ENCODE results near the gene KCNH6.

Gene KCNH6

GRCh38 chr17:63534816-63535455, 11.8 kb downstream of the KCNH6 start:
- DNase-seq (ENCODE audit: low read depth), result no peak

- no peak for DNase-seq (ENCODE audit: low read depth)
Measured at GRCh38 chr17:63535640-63536039, 12.5 kb downstream of the KCNH6 start.

DNA sequence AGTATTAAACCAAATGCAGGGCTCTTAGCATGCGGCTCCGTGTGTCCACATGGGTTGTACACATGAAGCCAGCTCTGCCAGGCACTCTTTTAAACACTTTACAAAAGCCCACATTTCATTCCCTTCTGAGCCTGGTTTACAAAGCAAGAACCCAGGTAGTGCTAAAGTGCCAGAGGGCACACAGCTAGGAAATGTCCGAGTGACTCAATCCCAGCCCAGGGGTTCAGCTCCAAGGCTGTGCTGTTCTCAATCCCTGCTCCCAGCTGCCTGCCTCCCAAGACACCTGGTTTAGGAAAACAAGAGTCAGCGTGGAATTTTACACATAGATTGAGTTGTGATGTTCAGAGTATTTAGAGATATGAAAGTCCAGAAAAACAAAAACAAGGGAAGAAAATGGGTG, 13.8 kb downstream of the KCNH6 start:
- peak; percentile 66 for DNase-seq (ENCODE audit: low read depth)

GRCh38 chr17:63537991-63538692, 15.0 kb downstream of the KCNH6 start:
- no peak for DNase-seq (ENCODE audit: low read depth)

GRCh38 chr17:63538693-63539595, 15.8 kb downstream of the KCNH6 start:
- DNase-seq (ENCODE audit: low read depth), result no peak

DNA sequence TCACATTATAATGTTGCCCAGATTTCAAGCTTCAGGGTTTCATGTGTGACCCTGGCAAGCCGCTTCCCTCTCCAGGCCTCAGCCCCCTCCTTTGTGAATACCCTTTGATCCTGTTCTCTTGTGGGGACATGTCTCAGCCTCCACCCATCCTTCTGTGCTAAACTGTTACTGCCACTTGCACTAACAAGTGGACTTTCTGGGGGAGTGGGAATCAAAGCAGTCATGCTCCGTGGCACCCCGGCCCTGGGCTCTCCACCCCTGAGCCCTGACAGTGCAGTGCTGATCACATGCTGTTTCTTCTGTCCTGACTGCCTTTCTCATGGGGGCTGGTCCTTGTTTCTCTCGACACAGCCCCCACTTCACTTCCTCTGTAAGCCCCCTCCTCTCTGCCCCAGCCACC, 17.4 kb downstream of the KCNH6 start:
- no peak for DNase-seq (ENCODE audit: low read depth)

DNA sequence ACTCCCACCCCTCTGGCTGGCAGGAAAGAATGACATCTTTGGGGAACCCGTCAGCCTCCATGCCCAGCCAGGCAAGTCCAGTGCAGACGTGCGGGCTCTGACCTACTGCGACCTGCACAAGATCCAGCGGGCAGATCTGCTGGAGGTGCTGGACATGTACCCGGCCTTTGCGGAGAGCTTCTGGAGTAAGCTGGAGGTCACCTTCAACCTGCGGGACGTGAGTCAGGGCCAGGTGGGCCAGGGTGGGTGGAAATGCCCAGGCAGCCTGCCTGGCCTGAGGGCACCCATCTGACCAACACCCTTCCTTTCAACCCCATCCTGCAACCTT, 19.0 kb downstream of the KCNH6 start:
- DNase-seq (ENCODE audit: low read depth), result no peak

GRCh38 chr17:63542942-63543821, 20.0 kb downstream of the KCNH6 start:
- DNase-seq (ENCODE audit: low read depth), result no peak

DNA sequence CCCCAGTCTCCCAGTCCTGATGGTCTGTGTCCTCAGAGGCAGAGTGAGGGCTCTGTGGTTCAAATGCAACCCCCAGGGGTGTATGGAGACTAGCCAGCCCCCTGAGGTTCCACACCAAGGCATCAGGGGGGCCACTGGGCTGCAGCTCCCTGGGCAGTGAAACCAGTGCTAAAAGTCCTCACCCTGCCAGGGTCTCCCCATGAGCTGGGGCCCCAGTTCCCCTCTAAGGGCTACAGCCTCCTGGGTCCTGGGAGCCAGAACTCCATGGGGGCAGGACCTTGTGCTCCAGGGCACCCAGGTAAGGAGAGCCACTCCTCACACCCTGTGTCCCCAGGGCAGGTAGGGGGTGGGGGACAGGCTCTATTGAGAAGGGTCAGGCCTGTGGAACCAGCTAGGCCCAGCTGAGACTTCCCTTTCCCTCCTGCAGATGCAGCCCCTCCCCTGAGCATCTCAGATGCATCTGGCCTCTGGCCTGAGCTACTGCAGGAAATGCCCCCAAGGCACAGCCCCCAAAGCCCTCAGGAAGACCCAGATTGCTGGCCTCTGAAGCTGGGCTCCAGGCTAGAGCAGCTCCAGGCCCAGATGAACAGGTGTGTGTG, 20.8 kb downstream of the KCNH6 start:
- no peak for DNase-seq (ENCODE audit: low read depth)

DNA sequence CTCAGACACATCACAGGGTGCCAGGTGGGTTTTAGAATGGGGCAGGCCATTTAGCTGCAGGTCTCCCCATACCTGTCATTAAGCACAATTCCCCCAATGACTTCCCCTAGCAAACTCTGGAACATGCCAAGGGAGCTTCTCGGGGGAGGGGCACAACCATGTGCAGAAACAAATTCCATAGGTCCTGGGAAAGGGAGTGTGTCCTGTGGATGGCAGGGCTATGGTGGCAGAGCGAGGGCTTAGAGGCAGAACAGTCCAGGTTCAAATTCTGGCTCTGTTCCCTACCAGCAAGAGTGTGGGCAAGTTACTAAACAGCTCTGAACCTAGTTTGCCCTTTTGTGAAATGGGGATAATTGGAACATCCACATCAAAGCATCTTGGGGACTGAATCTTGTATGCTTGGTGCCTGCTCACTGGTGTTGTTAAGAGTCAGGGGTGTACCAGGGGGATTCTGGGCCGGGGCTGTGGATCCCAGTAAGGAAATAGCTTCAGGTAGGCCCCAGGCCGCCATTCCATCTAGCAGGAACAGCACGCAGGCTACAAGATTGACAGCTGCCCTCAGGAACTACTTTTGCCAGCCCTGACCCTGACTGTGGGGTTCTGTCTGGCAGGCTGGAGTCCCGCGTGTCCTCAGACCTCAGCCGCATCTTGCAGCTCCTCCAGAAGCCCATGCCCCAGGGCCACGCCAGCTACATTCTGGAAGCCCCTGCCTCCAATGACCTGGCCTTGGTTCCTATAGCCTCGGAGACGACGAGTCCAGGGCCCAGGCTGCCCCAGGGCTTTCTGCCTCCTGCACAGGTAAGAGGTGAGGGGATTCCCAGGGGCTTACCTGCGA, 21.5 kb downstream of the KCNH6 start:
- DNase-seq (ENCODE audit: low read depth), result no peak

- no peak for DNase-seq (ENCODE audit: low read depth)
Measured at GRCh38 chr17:63546308-63547082, 23.3 kb downstream of the KCNH6 start.

- DNase-seq (ENCODE audit: low read depth), result no peak
Measured at GRCh38 chr17:63547083-63547523, 23.9 kb downstream of the KCNH6 start.

GRCh38 chr17:63549289-63549945, 26.3 kb downstream of the KCNH6 start:
- DNase-seq (ENCODE audit: low read depth), result no peak

DNA sequence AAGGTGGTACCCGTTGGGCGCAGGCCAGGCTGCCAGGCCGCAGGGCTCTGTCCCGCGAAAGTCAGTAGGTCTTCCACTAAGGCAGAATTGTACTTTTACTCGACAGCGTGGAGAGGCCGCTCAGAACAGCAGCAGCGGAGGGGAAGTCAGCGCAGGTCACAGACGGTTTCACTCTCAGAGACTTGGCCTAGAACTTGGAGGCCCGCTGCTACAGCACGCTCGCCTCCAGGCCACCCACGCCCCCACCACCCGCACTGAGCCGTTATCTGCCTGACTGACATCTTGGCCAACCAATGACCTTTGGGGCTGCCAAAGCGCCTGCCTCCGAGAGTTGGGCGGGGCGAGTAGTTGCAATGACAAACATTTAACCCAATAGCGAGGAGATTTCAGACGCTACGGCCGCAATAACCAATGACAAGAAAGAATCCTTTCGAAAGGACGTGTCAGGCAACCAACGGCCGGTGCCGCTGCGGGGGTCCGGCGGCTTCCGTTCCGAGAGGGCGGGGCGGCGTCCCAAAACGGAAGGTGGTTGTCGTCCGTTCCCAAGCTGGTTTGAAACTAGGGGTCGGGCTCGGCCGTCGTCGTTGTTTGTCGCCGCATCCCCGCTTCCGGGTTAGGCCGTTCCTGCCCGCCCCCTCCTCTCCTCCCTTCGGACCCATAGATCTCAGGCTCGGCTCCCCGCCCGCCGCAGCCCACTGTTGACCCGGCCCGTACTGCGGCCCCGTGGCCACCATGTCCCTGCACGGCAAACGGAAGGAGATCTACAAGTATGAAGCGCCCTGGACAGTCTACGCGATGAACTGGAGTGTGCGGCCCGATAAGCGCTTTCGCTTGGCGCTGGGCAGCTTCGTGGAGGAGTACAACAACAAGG, 27.0 kb downstream of the KCNH6 start, which contains the start of gene DCAF7:
TSS of gene DCAF7 (plus strand) at position 532 of the 871 bp plus-strand sequence. CDS start at position 733, 201 bp downstream.
- peak; percentile 100 for DNase-seq (ENCODE audit: low read depth)

GRCh38 chr17:63550817-63551639, 27.9 kb downstream of the KCNH6 start:
- DNase-seq (ENCODE audit: low read depth), result peak; percentile 75

GRCh38 chr17:63552211-63552610, 29.1 kb downstream of the KCNH6 start:
- peak; percentile 48 for DNase-seq (ENCODE audit: low read depth)

DNA sequence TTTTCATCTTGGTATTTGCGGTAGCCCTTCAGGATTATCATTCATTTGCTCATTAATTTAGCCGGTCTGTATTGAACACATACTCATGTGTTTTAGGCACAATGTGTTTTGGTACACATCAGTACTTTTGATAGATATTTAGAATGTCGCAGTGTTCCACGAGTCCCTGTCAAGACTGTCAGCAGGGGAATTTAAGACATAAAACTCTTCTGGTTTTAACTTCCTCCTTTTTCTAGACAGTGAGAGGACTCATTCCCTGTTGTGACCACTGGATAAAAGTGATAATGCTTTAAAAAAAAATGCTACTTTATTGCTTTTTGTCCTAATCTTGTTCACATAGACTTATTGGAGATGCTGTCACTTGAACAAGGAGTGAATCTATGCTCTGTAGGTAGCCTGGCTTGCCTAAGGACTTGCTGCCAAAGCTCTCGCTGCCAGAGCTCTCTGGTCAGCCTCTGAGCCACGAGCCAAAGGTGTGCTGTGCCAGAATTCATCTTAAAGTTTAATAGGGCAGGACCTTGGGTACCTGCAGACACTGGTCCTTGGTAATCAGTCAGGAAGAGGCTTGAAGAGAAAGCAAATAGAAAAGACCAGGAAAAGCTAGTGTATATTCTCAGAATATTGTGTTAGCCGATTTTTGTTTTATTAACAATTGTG, 32.5 kb downstream of the KCNH6 start:
- DNase-seq (ENCODE audit: low read depth), result no peak
